Skeletal muscle satellite cell (primary cell): ENCODE results near the gene CTNNA2.

Source experiments
- H3K27me3 ChIP-seq: 2 replicates; pipeline ENCODE4 v1.7.0; 2013; ENCODE audit warnings: low read length; ENCODE audit not compliant: control insufficient read depth, insufficient read depth
- H3K36me3 ChIP-seq: 2 replicates; pipeline ENCODE4 v1.7.0; 2013; ENCODE audit warnings: mild to moderate bottlenecking, control low read depth, low read length; ENCODE audit not compliant: insufficient read depth
- H3K4me1 ChIP-seq: 2 replicates; pipeline ENCODE4 v1.7.0; 2013; ENCODE audit warnings: low read length; ENCODE audit not compliant: control insufficient read depth, insufficient read depth
- H3K4me2 ChIP-seq: 2 replicates; pipeline ENCODE4 v1.7.0; 2013; ENCODE audit warnings: mild to moderate bottlenecking, low read length
- H3K4me3 ChIP-seq: 2 replicates; pipeline ENCODE4 v1.7.0; 2013; ENCODE audit warnings: low read length
- H3K9ac ChIP-seq: 2 replicates; pipeline ENCODE4 v1.7.0; 2013; ENCODE audit warnings: mild to moderate bottlenecking, low read depth, low read length, moderate library complexity
- H3K9me3 ChIP-seq: replicated peaks from 2 replicates; pipeline ENCODE4 v1.7.0; 2013; ENCODE audit warnings: mild to moderate bottlenecking, control low read depth, low read length

CTNNA2 gene

DNA sequence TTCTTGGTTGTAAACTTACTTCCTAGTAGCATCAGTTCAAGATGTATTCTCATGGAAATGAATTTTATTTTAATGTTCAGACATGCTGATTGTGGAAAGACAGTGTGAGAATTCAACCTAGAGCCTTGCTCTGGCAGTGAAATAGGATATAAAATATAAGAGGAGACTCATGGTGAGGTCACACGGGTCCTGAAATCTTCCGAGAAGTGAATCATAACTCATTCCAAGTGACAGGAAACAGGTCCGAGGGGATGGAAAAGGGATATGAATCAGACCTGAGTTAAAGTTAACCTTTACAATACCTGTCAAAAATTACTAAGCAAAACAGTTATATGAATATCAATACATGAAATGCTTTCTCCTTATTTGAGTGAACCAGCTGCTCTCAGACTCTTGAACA, 976.9 kb downstream of the CTNNA2 start:
- peak overlapping the region; percentile 11 for H3K9ac ChIP-seq
- no peaks in the 10 kb centered on the region for H3K27me3 ChIP-seq
- H3K4me3 ChIP-seq, result peak overlapping the region; percentile 18
- peaks cover 19% of the 10 kb centered on the region for H3K4me1 ChIP-seq
- H3K36me3 ChIP-seq, result no peaks in the 10 kb centered on the region
- H3K9me3 ChIP-seq, result no peaks in the 10 kb centered on the region
- peak overlapping the region; percentile 35 for H3K4me2 ChIP-seq

DNA sequence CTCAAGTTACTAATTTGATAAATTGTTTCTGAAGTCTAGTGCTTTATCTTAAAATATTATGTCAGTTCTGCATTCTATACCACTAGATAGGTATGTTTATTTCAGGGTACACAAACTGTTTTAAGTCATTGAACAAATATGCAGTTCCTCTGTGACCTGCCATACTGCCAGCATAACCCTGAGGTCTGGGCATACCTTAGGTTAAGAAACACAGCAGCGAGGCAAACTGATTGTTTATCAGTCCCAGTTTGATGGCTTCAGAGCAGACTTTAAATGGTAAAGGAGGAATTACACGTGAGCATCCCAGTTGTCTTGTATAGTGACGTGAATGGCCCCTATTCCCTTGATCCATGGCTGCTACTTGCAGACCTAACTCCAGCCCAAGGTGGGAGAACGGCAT, 978.1 kb downstream of the CTNNA2 start:
- Histone ChIP-seq H3K9ac (no peak overlapping the region), H3K9me3 (no peaks in the 10 kb centered on the region), H3K4me2 (no peak overlapping the region), H3K36me3 (no peaks in the 10 kb centered on the region), H3K4me3 (no peak overlapping the region), H3K27me3 (no peaks in the 10 kb centered on the region), H3K4me1 (peaks cover 21% of the 10 kb centered on the region)

DNA sequence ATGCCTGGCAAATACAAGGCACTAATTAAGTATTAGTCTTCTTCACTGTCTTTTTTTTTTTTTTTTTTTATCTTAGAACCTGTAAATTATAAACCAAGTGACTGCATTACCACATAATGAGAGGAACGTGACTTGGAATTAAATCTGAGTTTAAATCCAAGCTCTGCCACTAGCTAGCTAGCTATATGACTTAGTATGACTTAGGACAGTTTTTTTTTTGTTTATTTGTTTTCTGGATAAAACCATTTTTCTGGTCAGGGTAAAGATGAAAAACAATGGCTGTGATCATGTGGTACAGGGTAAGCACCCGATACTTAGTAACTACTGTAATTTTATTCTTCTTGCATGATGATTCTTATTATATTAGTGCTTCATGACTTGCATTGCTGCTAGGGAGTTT, 983.5 kb downstream of the CTNNA2 start:
- peaks cover 5% of the 10 kb centered on the region for H3K27me3 ChIP-seq
- peaks cover 18% of the 10 kb centered on the region for H3K4me1 ChIP-seq
- no peaks in the 10 kb centered on the region for H3K36me3 ChIP-seq
- H3K4me3 ChIP-seq, result no peak overlapping the region
- H3K9ac ChIP-seq, result peak overlapping the region; percentile 4
- H3K9me3 ChIP-seq, result no peaks in the 10 kb centered on the region
- H3K4me2 ChIP-seq, result peak overlapping the region; percentile 53

DNA sequence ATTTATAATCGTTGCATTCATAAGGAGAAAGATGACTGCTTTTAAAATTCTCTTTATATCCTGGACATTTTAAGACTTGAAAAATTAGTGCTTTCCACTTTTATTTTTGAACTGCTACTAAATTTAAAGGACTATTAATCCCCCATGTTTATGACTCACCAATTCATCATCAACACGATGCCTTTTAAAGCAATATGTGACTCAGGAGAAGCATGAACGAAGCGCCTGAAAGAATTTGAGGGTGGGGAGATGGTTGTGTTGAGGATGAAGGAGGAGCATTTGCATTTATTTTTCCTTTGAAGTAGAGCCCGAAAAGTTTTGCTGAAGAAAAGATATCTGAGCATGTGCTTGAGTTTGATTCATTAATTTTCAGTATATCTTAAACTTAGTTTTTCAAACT, 983.9 kb downstream of the CTNNA2 start:
- H3K9ac ChIP-seq, result peak overlapping the region; percentile 4
- no peaks in the 10 kb centered on the region for H3K9me3 ChIP-seq
- no peaks in the 10 kb centered on the region for H3K36me3 ChIP-seq
- no peak overlapping the region for H3K4me3 ChIP-seq
- peaks cover 5% of the 10 kb centered on the region for H3K27me3 ChIP-seq
- H3K4me2 ChIP-seq, result peak overlapping the region; percentile 53
- H3K4me1 ChIP-seq, result peaks cover 18% of the 10 kb centered on the region

DNA sequence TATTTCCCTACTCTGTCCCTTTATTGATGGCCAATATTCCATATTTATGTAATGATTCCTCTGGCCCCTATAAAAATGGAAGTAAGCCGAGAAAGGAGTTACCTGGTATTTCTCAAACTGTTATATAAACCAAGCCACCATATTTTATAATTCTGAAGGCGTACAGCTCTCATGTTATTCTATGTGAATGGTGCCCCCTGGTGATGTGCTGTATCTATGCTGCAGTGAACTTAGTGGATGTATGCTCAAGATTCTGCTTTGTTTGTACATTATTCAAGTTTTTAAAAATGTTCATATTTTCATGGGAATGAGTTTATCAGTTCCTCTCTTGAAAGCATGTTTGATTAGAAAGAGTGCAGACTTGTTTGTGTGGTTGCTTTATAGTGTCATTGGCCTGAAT, 986.2 kb downstream of the CTNNA2 start:
- Histone ChIP-seq H3K4me1 (peaks cover 18% of the 10 kb centered on the region), H3K9me3 (no peaks in the 10 kb centered on the region), H3K9ac (no peak overlapping the region), H3K36me3 (no peaks in the 10 kb centered on the region), H3K4me3 (no peak overlapping the region), H3K27me3 (peaks cover 10% of the 10 kb centered on the region), H3K4me2 (no peak overlapping the region)

DNA sequence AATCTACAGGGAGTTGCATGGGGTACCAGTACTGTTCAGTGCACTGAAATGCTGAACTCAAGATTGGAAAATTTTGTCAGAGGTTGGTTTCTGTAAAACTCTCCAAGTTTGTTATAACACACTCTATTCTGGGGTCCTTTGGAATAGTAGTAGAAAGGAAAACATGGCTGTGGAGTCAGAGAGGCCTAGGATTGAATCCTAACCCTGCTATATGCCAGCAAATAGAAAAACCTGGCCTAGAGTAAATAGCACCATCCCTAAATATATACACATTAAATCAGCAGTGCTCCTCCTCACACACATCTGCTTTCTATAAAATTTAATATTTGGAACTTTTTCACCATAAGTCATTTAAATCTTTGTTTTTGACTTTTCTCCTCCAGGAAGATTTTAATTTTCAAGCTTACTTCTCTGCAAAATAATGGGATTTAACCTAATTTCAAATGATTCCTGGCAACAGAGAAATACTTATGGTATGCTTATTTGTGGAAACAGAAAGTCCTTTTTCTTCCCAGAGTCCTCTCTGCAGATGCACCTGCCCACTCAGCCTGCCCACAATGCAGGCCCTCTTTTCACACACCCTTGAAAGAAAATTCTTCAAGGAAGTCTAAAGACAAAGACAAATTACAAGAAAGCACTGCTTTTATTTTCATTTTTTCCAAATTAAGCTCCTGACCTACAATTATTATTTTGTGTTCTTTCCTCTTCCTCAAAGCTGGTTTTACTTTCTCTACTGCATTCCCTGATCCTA, 989.2 kb downstream of the CTNNA2 start:
- no peak overlapping the region for H3K9ac ChIP-seq
- H3K27me3 ChIP-seq, result peaks cover 12% of the 10 kb centered on the region
- no peak overlapping the region for H3K4me2 ChIP-seq
- H3K4me1 ChIP-seq, result peaks cover 8% of the 10 kb centered on the region
- no peaks in the 10 kb centered on the region for H3K36me3 ChIP-seq
- H3K4me3 ChIP-seq, result no peak overlapping the region
- H3K9me3 ChIP-seq, result no peaks in the 10 kb centered on the region

DNA sequence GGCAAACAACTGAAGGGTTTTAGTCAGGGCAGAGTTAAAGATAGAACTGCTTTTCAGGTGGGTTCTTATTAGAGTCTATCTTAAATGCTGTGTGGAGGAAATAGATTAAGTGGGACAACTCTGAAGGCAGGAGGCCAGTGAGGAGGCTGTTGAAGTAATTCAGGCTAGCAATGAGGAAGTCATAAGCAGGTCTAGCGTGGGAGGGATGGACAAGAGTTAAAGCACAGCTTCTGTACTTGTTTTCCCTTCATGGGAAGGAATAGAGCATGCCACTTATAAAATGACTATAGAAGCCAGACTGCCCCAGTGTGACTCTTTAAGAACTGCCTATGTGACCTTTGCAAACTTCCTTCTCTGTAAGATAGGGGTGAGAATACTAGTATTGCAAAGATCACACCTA, 993.7 kb downstream of the CTNNA2 start:
- Histone ChIP-seq H3K36me3 (no peaks in the 10 kb centered on the region), H3K9me3 (no peaks in the 10 kb centered on the region), H3K4me3 (no peak overlapping the region), H3K9ac (no peak overlapping the region), H3K4me2 (no peak overlapping the region), H3K4me1 (no peaks in the 10 kb centered on the region), H3K27me3 (peaks cover 7% of the 10 kb centered on the region)

DNA sequence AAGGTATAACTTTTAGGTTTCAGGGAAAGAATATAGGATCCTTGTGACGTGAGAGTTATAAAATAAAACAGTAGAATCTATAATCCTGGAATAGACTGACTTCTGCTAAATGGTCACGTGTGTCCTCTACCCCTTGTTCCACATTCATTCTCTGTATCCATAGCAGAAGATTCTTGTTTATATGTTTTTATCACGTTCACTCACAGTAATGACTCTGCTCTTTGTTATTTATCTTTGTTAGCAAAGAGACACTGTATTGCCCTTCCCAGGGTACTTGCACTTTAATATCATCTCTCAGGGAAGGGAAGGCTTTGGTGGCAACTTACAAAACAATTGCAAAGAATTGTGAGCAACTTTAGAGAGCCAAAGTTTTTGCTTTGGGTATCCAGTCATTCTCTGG, 997.9 kb downstream of the CTNNA2 start:
- Histone ChIP-seq H3K9me3 (no peaks in the 10 kb centered on the region), H3K9ac (no peak overlapping the region), H3K4me1 (no peaks in the 10 kb centered on the region), H3K36me3 (no peaks in the 10 kb centered on the region), H3K27me3 (no peaks in the 10 kb centered on the region), H3K4me3 (no peak overlapping the region), H3K4me2 (no peak overlapping the region)

DNA sequence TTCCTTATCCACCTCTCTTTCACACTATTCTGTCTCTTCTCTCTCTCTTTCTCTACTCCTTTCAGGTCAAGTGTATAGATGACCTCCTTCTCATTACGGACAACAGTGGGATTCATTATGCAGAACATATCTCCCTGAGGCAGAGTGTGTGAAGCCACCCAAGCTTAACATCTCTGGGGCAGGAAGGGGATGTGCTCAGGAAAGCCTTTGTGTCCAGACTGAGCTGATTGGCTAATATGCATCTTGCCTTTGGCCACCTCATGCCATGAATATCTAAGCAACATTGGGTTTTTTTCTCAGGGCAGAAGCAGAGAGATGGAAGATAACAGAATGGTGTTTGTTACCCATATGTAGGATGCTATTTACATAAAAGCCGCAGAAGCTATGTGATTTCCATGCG, 1003.1 kb downstream of the CTNNA2 start:
- H3K4me2 ChIP-seq, result no peak overlapping the region
- no peak overlapping the region for H3K9ac ChIP-seq
- no peaks in the 10 kb centered on the region for H3K9me3 ChIP-seq
- H3K4me3 ChIP-seq, result no peak overlapping the region
- H3K27me3 ChIP-seq, result no peaks in the 10 kb centered on the region
- H3K36me3 ChIP-seq, result no peaks in the 10 kb centered on the region
- no peaks in the 10 kb centered on the region for H3K4me1 ChIP-seq

DNA sequence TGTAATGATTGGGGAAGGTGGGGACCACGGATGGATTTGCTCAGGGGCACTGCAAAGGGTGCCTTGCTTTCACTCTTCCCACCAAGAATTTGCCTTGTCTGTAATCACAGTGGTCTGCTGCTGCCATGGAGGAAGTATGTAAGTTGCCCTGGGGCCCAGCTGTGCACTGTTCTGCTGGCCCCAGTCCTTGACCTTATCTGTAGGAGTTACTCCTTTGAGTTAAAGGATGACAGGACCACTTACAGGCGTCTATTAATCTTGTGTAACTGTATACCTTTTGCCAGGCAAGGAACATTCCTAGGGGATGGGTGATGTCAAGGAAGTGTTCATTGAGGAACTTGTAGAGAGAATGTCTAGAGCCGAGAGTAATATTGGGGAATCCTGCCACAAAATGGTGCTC, 1004.5 kb downstream of the CTNNA2 start:
- H3K27me3 ChIP-seq, result no peaks in the 10 kb centered on the region
- no peaks in the 10 kb centered on the region for H3K9me3 ChIP-seq
- H3K36me3 ChIP-seq, result no peaks in the 10 kb centered on the region
- H3K4me2 ChIP-seq, result no peak overlapping the region
- no peaks in the 10 kb centered on the region for H3K4me1 ChIP-seq
- H3K4me3 ChIP-seq, result no peak overlapping the region
- H3K9ac ChIP-seq, result no peak overlapping the region

DNA sequence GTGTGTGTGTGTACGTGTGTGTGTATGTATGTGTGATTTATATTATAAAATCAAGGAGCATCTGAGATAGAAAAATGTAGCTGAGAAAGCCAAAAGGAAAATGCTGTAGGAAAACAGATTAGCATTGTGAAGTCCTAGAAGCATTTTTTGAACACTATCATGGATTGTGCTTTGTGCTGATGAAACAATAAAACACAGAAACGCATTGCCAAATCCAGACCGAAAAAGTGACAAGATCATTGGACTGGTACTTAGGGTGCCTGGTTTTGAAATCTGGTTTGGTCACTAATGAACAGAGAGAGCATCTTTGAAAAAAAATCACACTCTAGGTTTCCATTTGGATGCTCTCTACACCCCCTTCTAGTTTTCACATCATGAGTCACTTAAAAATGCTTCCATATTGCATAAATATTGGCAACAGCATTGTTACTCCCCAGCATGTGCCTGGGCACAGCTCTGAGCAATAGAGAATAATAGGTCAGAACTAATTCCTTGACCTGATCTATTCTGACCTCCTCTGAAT, 1006.3 kb downstream of the CTNNA2 start:
- Histone ChIP-seq H3K27me3 (no peaks in the 10 kb centered on the region), H3K9ac (no peak overlapping the region), H3K4me2 (no peak overlapping the region), H3K36me3 (no peaks in the 10 kb centered on the region), H3K4me1 (no peaks in the 10 kb centered on the region), H3K9me3 (no peaks in the 10 kb centered on the region), H3K4me3 (no peak overlapping the region)

DNA sequence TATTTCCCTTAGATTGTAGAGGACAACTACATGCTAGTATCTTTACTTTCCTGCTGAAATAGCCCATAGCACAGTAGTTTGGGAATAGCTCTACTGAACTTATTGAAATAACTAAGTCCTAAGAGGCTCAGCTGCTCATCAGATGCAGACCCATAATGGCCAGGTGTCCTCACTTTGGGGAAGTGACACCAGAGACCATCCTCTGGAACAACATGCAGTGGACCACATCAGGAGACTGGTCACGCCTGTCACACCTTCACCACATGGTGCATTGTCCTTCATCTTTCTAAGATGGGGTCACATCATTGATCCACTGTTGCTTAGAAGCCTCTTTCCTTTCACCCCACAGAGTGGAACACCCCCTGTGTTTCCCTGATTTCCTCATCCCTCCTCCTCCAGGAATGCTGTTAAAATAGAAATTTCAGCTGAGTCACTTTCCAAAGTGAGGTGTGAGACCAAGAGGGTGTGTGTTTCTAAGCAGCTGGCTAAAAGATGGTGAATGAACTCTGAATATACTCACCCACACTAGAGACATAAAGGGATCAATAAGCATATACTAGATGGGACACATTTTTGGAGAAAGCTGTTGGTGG, 1006.9 kb downstream of the CTNNA2 start:
- H3K4me1 ChIP-seq, result no peaks in the 10 kb centered on the region
- no peaks in the 10 kb centered on the region for H3K9me3 ChIP-seq
- no peak overlapping the region for H3K4me3 ChIP-seq
- no peak overlapping the region for H3K9ac ChIP-seq
- no peaks in the 10 kb centered on the region for H3K27me3 ChIP-seq
- H3K4me2 ChIP-seq, result no peak overlapping the region
- no peaks in the 10 kb centered on the region for H3K36me3 ChIP-seq
